Measurements from ENCODE around the gene ARHGEF10L. TPM values are rescaled to one million over a fixed set of nuclear protein-coding genes. Genes with fewer than 3 reads are reported as not detected.

The ARHGEF10L gene
- polyA plus RNA-seq, 2 donors: 39.1 to 64.4 TPM

DNA sequence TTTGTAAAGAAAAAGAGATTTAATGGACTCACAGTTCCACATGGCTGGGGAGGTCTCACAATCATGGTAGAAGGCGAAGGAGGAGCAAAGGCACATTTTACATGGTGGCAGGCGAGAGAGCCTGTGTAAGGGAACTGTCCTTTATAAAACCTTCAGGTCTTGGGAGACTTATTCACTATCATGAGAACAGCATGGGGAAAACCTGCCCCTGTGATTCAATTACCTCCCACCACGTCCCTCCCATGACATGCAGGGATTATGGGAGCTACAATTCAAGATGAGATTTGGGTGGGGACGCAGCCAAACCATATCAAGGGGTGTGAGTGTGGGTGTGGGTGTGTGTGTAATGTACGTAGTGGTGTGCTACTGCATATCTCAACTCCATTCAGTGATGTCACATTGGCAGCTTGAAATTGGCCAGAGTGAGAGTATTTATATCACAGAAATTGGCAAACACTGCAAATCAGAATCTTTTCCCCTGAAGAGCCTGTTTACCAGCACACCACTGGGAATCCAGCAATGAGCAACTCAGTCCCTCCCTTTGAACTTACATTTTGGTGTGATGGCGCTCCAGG lies 5.4 kb downstream of the ARHGEF10L start:
- Histone ChIP-seq H3K27me3 (ENCODE audit: control insufficient read depth in 1 of 2, insufficient read depth in 2 of 2, low read length in 2 of 2) (no peaks in the 10 kb centered on the region), H3K36me3 (ENCODE audit: control insufficient read depth in 2 of 2, insufficient read depth in 2 of 2, low read length in 1 of 2) (no peaks in the 10 kb centered on the region), H3K4me3 (ENCODE audit: low read depth in 1 of 2, low read length in 2 of 2) (no peak overlapping the region), H3K27ac (ENCODE audit: low read depth in 2 of 2, low read length in 1 of 2) (peak overlapping the region; percentile 83 to 94), H3K4me1 (ENCODE audit: control insufficient read depth in 2 of 2, insufficient read depth in 2 of 2, low read length in 1 of 2) (peaks cover 10 to 14% of the 10 kb centered on the region in 2 donors), H3K9me3 (ENCODE audit: control insufficient read depth in 2 of 2, insufficient read depth in 1 of 2, low read depth in 1 of 2, low read length in 1 of 2) (no peaks in the 10 kb centered on the region)
- 58 to 64% methylated on average over 6 of the region's 6 CpGs for WGBS, 2 donors

DNA sequence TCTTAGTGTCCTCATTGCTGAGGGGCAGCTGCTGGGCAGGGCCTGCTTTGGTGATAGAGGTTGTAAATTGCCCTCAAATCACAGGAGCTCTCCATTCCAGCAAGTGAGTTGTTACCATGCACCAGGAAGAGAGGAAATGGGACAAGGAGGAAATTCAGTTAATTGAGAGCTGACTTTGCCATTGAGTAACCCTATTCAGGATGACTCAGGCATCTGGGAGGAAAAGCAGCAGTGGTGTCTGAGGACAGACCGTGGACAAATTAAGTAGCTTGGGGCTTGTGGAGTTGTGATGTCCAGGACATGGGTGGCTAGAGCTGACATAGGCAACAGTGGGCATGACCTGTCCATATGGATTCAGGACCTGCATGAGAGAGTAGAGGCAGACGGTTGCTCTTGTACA lies 5.9 kb downstream of the ARHGEF10L start:
- peaks cover 6 to 12% of the 10 kb centered on the region in 2 donors for H3K4me1 ChIP-seq (ENCODE audit: control insufficient read depth in 2 of 2, insufficient read depth in 2 of 2, low read length in 1 of 2)
- no peaks in the 10 kb centered on the region for H3K9me3 ChIP-seq (ENCODE audit: control insufficient read depth in 2 of 2, insufficient read depth in 1 of 2, low read depth in 1 of 2, low read length in 1 of 2)
- peak overlapping the region; percentile 83 to 94 for H3K27ac ChIP-seq (ENCODE audit: low read depth in 2 of 2, low read length in 1 of 2)
- 40 to 50% methylated on average over 2 of the region's 2 CpGs for WGBS, 2 donors
- no peaks in the 10 kb centered on the region for H3K36me3 ChIP-seq (ENCODE audit: control insufficient read depth in 2 of 2, insufficient read depth in 2 of 2, low read length in 1 of 2)
- H3K4me3 ChIP-seq (ENCODE audit: low read depth in 1 of 2, low read length in 2 of 2): no peak overlapping the region
- H3K27me3 ChIP-seq (ENCODE audit: control insufficient read depth in 1 of 2, insufficient read depth in 2 of 2, low read length in 2 of 2): no peaks in the 10 kb centered on the region

DNA sequence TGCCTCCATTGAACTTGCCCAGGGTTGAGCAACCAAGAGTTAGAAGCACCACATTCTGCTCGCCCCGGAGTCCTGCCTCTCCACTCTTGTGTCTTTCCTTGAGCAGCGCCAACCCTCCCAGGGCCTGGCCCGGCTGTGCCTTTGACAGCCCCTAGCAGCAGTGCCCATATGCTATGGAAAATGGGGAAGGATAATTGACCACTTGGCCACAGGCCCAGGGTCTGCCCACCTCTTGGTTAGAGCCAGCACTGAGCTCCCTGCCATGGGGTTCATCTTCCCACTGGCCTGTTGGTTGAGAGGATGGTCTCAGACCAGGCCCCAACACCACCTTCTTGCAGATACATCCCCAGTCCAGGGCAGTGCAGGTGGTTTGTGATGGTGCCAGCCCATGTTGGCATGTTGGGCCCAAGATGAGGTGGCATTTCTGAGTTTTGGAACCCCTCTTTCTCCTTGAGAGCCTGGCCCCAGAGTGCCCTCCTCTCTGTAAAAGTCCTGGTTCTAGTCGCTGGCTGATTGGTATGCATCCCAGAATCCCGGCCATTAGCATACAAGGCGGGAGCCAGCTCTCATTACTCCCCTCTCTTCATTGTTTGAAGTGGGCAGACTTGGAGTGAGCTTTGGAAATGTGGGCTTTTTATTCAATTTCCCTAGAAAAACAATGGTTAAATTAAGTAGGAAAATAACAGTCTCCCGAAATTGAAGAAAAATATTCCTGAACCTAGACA lies 7.6 kb downstream of the ARHGEF10L start:
- Histone ChIP-seq H3K9me3 (ENCODE audit: control insufficient read depth in 2 of 2, insufficient read depth in 1 of 2, low read depth in 1 of 2, low read length in 1 of 2) (no peaks in the 10 kb centered on the region), H3K27me3 (ENCODE audit: control insufficient read depth in 1 of 2, insufficient read depth in 2 of 2, low read length in 2 of 2) (no peaks in the 10 kb centered on the region), H3K36me3 (ENCODE audit: control insufficient read depth in 2 of 2, insufficient read depth in 2 of 2, low read length in 1 of 2) (no peaks in the 10 kb centered on the region), H3K4me1 (ENCODE audit: control insufficient read depth in 2 of 2, insufficient read depth in 2 of 2, low read length in 1 of 2) (peaks cover 12 to 14% of the 10 kb centered on the region in 2 donors), H3K27ac (ENCODE audit: low read depth in 2 of 2, low read length in 1 of 2) (peak overlapping the region; percentile 14 to 20), H3K4me3 (ENCODE audit: low read depth in 1 of 2, low read length in 2 of 2) (no peak overlapping the region)
- 81 to 85% methylated on average over 8 of the region's 8 CpGs for WGBS, 2 donors

DNA sequence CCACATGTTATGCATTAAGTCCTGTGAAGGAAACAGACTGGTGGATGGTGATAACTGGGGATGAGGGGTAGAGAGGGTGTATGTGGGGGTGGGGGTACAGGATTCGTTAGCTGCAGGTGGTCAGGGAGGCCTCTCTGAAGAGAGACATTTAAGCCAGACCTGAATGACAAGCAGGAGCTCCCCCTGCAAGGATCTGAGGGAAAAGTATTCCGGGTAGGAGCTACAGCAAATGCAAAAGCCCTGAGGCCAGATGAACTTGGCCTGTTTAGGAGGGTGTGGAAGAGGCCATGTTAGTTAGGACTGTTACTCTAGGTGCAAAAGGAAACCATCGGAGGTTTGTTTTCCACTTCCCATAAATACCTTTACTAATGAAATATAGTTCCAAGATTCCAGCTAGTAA lies 9.9 kb downstream of the ARHGEF10L start:
- Histone ChIP-seq H3K4me3 (ENCODE audit: low read depth in 1 of 2, low read length in 2 of 2) (no peak overlapping the region), H3K4me1 (ENCODE audit: control insufficient read depth in 2 of 2, insufficient read depth in 2 of 2, low read length in 1 of 2) (peaks cover 15 to 16% of the 10 kb centered on the region in 2 donors), H3K27ac (ENCODE audit: low read depth in 2 of 2, low read length in 1 of 2) (no peak overlapping the region), H3K9me3 (ENCODE audit: control insufficient read depth in 2 of 2, insufficient read depth in 1 of 2, low read depth in 1 of 2, low read length in 1 of 2) (no peaks in the 10 kb centered on the region), H3K27me3 (ENCODE audit: control insufficient read depth in 1 of 2, insufficient read depth in 2 of 2, low read length in 2 of 2) (no peaks in the 10 kb centered on the region), H3K36me3 (ENCODE audit: control insufficient read depth in 2 of 2, insufficient read depth in 2 of 2, low read length in 1 of 2) (peaks cover 0 to 5% of the 10 kb centered on the region in 2 donors)
- 64 to 68% methylated on average over 3 of the region's 3 CpGs for WGBS, 2 donors

DNA sequence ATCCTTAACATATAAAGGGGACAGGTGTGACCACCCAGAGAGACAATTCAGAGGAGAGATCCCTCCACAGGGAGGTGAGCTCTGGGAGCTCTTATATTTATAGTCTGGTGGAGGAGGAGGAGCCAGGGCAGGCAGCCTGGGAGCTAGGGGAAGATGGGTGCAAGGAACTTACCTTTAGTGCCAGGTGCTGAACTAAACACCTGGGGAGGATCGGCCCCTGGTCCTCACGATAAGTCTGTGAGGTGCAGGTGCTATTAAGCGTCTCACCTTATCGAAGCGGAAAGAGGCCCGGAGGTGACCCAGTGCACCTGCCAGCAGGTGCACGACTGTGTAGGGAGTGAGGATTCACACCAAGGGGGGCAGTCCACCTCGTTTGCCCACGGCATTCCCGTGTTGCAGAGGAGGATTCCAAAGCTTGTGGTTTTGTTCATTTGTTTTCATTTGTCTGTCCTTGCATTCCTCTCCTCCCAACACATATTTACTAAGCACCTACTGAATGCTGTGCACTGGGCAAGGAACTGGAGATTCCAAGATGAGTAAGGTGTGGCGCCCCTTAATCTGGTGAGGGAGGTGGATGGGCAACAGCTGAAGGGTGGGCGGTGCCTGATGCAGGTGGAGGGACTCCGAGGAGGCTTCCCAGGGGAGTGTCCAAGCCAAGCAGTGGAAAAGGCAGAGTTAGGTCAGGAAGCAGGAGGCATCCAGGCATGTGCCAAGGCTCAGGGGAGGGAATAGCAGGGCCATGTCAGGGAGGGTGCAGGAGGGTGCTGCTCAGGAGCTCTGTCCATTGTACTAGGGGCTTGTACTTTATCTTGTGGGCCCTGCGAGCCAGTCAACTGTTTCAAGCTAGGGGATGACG lies 11.5 kb downstream of the ARHGEF10L start:
- Histone ChIP-seq H3K36me3 (ENCODE audit: control insufficient read depth in 2 of 2, insufficient read depth in 2 of 2, low read length in 1 of 2) (peaks cover 0 to 5% of the 10 kb centered on the region in 2 donors), H3K27ac (ENCODE audit: low read depth in 2 of 2, low read length in 1 of 2) (peak overlapping the region; percentile 75 to 88), H3K4me3 (ENCODE audit: low read depth in 1 of 2, low read length in 2 of 2) (peak overlapping the region in 1 of 2 donors; percentile 14), H3K4me1 (ENCODE audit: control insufficient read depth in 2 of 2, insufficient read depth in 2 of 2, low read length in 1 of 2) (peaks cover 11 to 12% of the 10 kb centered on the region in 2 donors), H3K27me3 (ENCODE audit: control insufficient read depth in 1 of 2, insufficient read depth in 2 of 2, low read length in 2 of 2) (no peaks in the 10 kb centered on the region), H3K9me3 (ENCODE audit: control insufficient read depth in 2 of 2, insufficient read depth in 1 of 2, low read depth in 1 of 2, low read length in 1 of 2) (no peaks in the 10 kb centered on the region)
- 41 to 49% methylated on average over 15 of the region's 15 CpGs for WGBS, 2 donors

DNA sequence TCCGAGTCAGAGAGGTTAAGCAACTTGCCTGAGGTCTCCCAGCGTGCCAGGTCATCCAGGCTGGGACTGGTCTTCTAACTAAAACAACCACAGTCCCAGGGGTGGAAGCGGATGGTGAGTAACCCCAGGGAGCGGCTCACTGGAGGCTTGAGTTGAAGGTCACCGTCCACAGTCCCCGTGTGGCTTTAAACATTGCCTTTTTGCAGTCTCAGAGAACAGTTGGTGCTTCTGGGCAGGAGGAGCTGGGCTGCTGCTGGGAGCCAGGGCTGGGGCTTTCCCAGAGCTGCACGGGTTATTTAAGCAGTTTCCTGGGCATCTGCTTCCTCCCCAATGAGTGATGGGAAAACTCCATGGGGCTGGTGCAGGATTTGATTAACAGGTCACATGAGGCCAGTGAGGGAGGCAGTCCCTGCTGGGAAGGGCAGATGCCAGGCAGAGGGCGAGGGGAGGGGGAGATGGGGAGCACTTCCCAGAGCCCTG lies 12.3 kb downstream of the ARHGEF10L start:
- H3K9me3 ChIP-seq (ENCODE audit: control insufficient read depth in 2 of 2, insufficient read depth in 1 of 2, low read depth in 1 of 2, low read length in 1 of 2): no peaks in the 10 kb centered on the region
- H3K27me3 ChIP-seq (ENCODE audit: control insufficient read depth in 1 of 2, insufficient read depth in 2 of 2, low read length in 2 of 2): no peaks in the 10 kb centered on the region
- peaks cover 11 to 12% of the 10 kb centered on the region in 2 donors for H3K4me1 ChIP-seq (ENCODE audit: control insufficient read depth in 2 of 2, insufficient read depth in 2 of 2, low read length in 1 of 2)
- WGBS, 2 donors: 32 to 35% methylated on average over 8 of the region's 8 CpGs
- H3K36me3 ChIP-seq (ENCODE audit: control insufficient read depth in 2 of 2, insufficient read depth in 2 of 2, low read length in 1 of 2): peaks cover 0 to 5% of the 10 kb centered on the region in 2 donors
- no peak overlapping the region for H3K4me3 ChIP-seq (ENCODE audit: low read depth in 1 of 2, low read length in 2 of 2)
- H3K27ac ChIP-seq (ENCODE audit: low read depth in 2 of 2, low read length in 1 of 2): peak overlapping the region; percentile 75 to 88

DNA sequence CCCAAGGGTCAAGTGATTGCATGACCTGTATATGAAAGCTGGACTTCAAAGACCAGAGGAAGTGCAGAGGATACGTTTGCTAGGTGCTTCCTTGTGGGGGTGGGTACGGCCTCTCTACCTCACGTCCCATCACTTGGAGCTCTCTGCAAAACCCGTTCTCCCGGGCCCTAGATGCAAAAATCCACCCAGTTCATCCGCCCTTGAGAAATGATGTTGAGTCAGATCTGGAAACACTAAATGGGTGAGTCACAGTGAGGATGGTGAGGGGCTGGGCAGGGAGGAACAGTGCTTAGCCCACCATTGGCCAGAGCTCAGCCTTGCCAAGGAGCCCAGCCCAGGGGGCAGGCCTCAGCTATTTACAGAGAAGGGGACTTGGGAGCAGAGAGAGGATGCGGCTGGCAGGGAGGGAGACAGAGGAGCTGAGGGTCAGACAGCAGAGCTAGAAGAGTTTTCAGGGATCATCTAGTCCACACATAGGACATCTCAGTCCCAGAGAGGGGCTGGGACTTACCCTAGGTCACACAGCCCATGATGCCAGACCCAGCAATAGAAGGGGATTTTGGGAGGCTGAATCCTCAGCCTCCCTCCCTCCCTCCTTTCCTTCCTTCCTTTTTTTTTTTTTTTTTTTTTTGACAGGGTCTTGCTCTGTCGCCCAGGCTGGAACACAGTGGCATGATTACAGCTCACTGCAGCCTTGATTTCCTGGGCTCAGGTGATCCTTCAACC lies 14.6 kb downstream of the ARHGEF10L start:
- Histone ChIP-seq H3K36me3 (ENCODE audit: control insufficient read depth in 2 of 2, insufficient read depth in 2 of 2, low read length in 1 of 2) (peaks cover 0 to 5% of the 10 kb centered on the region in 2 donors), H3K9me3 (ENCODE audit: control insufficient read depth in 2 of 2, insufficient read depth in 1 of 2, low read depth in 1 of 2, low read length in 1 of 2) (no peaks in the 10 kb centered on the region), H3K4me1 (ENCODE audit: control insufficient read depth in 2 of 2, insufficient read depth in 2 of 2, low read length in 1 of 2) (peaks cover 15 to 18% of the 10 kb centered on the region in 2 donors), H3K4me3 (ENCODE audit: low read depth in 1 of 2, low read length in 2 of 2) (no peak overlapping the region), H3K27ac (ENCODE audit: low read depth in 2 of 2, low read length in 1 of 2) (peak overlapping the region; percentile 69 to 94), H3K27me3 (ENCODE audit: control insufficient read depth in 1 of 2, insufficient read depth in 2 of 2, low read length in 2 of 2) (no peaks in the 10 kb centered on the region)
- WGBS, 2 donors: 36 to 50% methylated on average over 8 of the region's 8 CpGs

DNA sequence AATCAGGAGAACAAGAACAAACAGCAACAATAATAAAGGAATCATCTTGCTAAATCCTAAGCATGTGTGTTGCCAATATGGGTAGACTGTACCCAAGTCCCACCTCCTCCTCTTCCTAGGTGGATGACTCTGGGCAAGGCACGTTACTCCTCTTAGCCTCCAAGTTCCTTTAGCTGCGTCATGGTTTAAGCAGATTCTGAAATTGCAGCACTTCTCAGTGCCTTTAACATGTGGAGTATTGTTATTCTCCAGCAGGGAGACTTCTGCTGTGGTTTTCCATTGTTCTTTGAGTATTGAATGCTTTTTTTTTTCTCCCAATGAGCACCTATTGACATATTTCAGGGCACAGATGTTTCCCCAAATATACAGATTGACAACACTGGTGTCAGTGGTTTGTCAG lies 15.5 kb downstream of the ARHGEF10L start:
- peak overlapping the region; percentile 69 to 94 for H3K27ac ChIP-seq (ENCODE audit: low read depth in 2 of 2, low read length in 1 of 2)
- no peaks in the 10 kb centered on the region for H3K27me3 ChIP-seq (ENCODE audit: control insufficient read depth in 1 of 2, insufficient read depth in 2 of 2, low read length in 2 of 2)
- no peaks in the 10 kb centered on the region for H3K9me3 ChIP-seq (ENCODE audit: control insufficient read depth in 2 of 2, insufficient read depth in 1 of 2, low read depth in 1 of 2, low read length in 1 of 2)
- no peak overlapping the region for H3K4me3 ChIP-seq (ENCODE audit: low read depth in 1 of 2, low read length in 2 of 2)
- peaks cover 0 to 7% of the 10 kb centered on the region in 2 donors for H3K36me3 ChIP-seq (ENCODE audit: control insufficient read depth in 2 of 2, insufficient read depth in 2 of 2, low read length in 1 of 2)
- peaks cover 19 to 22% of the 10 kb centered on the region in 2 donors for H3K4me1 ChIP-seq (ENCODE audit: control insufficient read depth in 2 of 2, insufficient read depth in 2 of 2, low read length in 1 of 2)
- 63 to 72% methylated on average over 2 of the region's 2 CpGs for WGBS, 2 donors

DNA sequence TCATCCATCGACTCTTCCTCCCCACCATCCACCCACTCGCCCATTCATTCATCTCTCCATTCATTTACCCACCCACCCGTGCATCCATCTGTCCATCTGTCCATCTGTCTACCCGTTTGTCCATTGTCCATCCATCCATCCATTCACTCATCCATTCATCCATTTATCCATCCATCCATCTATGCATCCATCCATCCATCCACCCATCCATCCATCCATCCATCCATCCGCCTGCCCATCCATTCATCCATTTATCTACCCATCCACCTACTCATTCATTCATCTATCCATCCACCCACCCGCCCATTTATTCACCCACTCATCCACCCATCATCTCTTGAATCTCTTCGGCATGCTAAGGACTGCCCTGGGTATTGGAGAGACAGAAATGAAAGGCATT lies 18.5 kb downstream of the ARHGEF10L start:
- Histone ChIP-seq H3K27me3 (ENCODE audit: control insufficient read depth in 1 of 2, insufficient read depth in 2 of 2, low read length in 2 of 2) (no peaks in the 10 kb centered on the region), H3K9me3 (ENCODE audit: control insufficient read depth in 2 of 2, insufficient read depth in 1 of 2, low read depth in 1 of 2, low read length in 1 of 2) (no peaks in the 10 kb centered on the region), H3K4me3 (ENCODE audit: low read depth in 1 of 2, low read length in 2 of 2) (no peak overlapping the region), H3K27ac (ENCODE audit: low read depth in 2 of 2, low read length in 1 of 2) (peak overlapping the region; percentile 22 to 95), H3K36me3 (ENCODE audit: control insufficient read depth in 2 of 2, insufficient read depth in 2 of 2, low read length in 1 of 2) (peaks cover 0 to 6% of the 10 kb centered on the region in 2 donors), H3K4me1 (ENCODE audit: control insufficient read depth in 2 of 2, insufficient read depth in 2 of 2, low read length in 1 of 2) (peaks cover 11 to 40% of the 10 kb centered on the region in 2 donors)
- WGBS, 2 donors: 84 to 89% methylated on average over 7 of the region's 7 CpGs

All from esophagus (tissue), 2 donors.